ENCODE measurements around the gene NKD1.

DNA sequence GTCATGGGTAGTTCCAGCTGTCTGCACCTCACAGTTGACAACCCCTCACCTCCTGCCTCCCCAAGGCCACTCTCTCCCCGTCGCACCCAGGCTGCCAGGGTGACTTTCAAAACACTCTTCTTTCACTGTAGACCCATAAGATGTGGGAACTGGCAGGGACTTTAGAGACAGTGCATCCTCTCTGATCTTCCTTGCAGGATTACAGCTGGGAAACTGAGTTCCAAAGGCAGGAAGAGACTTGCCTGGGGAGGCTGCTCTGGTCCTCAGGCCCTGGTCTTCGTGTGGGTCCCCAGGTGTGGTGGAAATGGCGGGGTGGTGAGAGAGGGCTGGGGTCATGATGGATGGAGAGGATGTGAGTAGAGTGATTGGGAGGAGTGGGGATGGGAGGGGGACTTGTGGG lies 21.9 kb upstream of the NKD1 start:
- no peak for TF ChIP-seq EZH2phosphoT487 (IDR thresholded peaks at IDR 0.05; ENCODE audit: insufficient read depth, low read depth)
- no peak for TF ChIP-seq EZH2 (IDR thresholded peaks at IDR 0.05; ENCODE audit: insufficient read depth, poor library complexity, severe bottlenecking)

Measured in GM23248 (cell line).